DMS53 (cell line): Measurements from ENCODE around the gene PPP2R3C.
A peak's percentile ranks its signal among the peaks of the same experiment; 100 is the strongest.
"Not testable (repeated sequence)": the region's sequence is repeated elsewhere in the genome, so short reads cannot be mapped to it uniquely, and the experiment has no call there.

Experiments
- DNase-seq: peaks from one replicate; lab custom pipeline; 2025; lab: John Stamatoyannopoulos, UW

PPP2R3C gene

GRCh38 chr14:35124127-35124526 is 2.3 kb upstream of the PPP2R3C start:
- no peak for DNase-seq

GRCh38 chr14:35123388-35123703 is 1.6 kb upstream of the PPP2R3C start:
- no peak for DNase-seq

GRCh38 chr14:35122696-35123387 is 1.1 kb upstream of the PPP2R3C start:
- DNase-seq, result peak; percentile 67

- DNase-seq, result peak; percentile 48
Measured at GRCh38 chr14:35121026-35121886, 534 bp downstream of the PPP2R3C start.

GRCh38 chr14:35117112-35117511 is 4.7 kb downstream of the PPP2R3C start:
- no peak for DNase-seq

- no peak for DNase-seq
Measured at GRCh38 chr14:35116242-35116641, 5.5 kb downstream of the PPP2R3C start.

- no peak for DNase-seq
Measured at GRCh38 chr14:35114036-35114435, 7.8 kb downstream of the PPP2R3C start.

- no peak for DNase-seq
Measured at GRCh38 chr14:35113308-35113950, 8.4 kb downstream of the PPP2R3C start.

- DNase-seq, result no peak
Measured at GRCh38 chr14:35112641-35113040, 9.1 kb downstream of the PPP2R3C start.

- no peak for DNase-seq
Measured at GRCh38 chr14:35107866-35108265, 13.9 kb downstream of the PPP2R3C start.

GRCh38 chr14:35094645-35095044 is 27.1 kb downstream of the PPP2R3C start:
- DNase-seq, result not testable (repeated sequence)

GRCh38 chr14:35088514-35088913 is 33.3 kb downstream of the PPP2R3C start:
- DNase-seq, result no peak

- no peak for DNase-seq
Measured at GRCh38 chr14:35085441-35085840, 36.3 kb downstream of the PPP2R3C start.

GRCh38 chr14:35083530-35084150 is 38.1 kb downstream of the PPP2R3C start:
- no peak for DNase-seq

- no peak for DNase-seq
Measured at GRCh38 chr14:35079742-35080141, 42.0 kb downstream of the PPP2R3C start.

GRCh38 chr14:35078082-35078481 is 43.7 kb downstream of the PPP2R3C start:
- no peak for DNase-seq

GRCh38 chr14:35073486-35073885 is 48.3 kb downstream of the PPP2R3C start:
- DNase-seq, result no peak

- no peak for DNase-seq
Measured at GRCh38 chr14:35072226-35072625, 49.6 kb downstream of the PPP2R3C start.

- no peak for DNase-seq
Measured at GRCh38 chr14:35068238-35069012, 53.4 kb downstream of the PPP2R3C start.

GRCh38 chr14:35065731-35066130 is 56.1 kb downstream of the PPP2R3C start:
- not testable (repeated sequence) for DNase-seq

GRCh38 chr14:35061113-35061791 is 60.5 kb downstream of the PPP2R3C start:
- DNase-seq, result not testable (repeated sequence)
